Endothelial cell of umbilical vein (primary cell): ENCODE measurements around the gene TOE1. TPM values are rescaled to one million over a fixed set of nuclear protein-coding genes. Genes with fewer than 3 reads are reported as not detected.

Source experiments
- BruUV-seq: library from RNA; stranded (reverse); fragments of 400-500 nt; replicated peaks from 2 replicates; lab custom pipeline; 2021; lab: Mats Ljungman, UMichigan
- CTCF ChIA-PET: fragments of 300-600, 350-600 bp; sonication (Branson Sonifier 250); formaldehyde crosslinking; loops from one replicate; lab custom pipeline; 2021; ENCODE audit warnings: antibody characterized with exemption, inconsistent platforms; lab: Charles Lee
- POLR2A ChIA-PET: fragments of 300-600, 350-600 bp; sonication (Branson Sonifier 250); formaldehyde crosslinking; loops from one replicate; lab custom pipeline; 2021; ENCODE audit warnings: antibody characterized with exemption, inconsistent platforms; lab: Charles Lee
- DNase-seq: peaks from one replicate; pipeline ENCODE4 v3.0.0-alpha.2; 2011; ENCODE audit warnings: low read depth, low spot score
- FAIRE-seq: peaks from 2 replicates; lab custom pipeline; 2011; peaks lifted over from hg19 to GRCh38; lab: Jason Lieb, UNC
- H2AFZ ChIP-seq: 2 replicates; pipeline ENCODE4 v1.6.0; 2012; ENCODE audit warnings: low read depth, low read length, control low read depth, inconsistent platforms
- H3K27ac ChIP-seq: 2 replicates; pipeline ENCODE4 v1.5.1; 2011; ENCODE audit warnings: low read depth, mild to moderate bottlenecking, control low read depth, low read length, moderate library complexity; ENCODE audit not compliant: insufficient read depth
- H3K27me3 ChIP-seq, 2 experiments: 2 replicates each; pipeline versions ENCODE4 v1.6.0 to v1.6.1; 2011; ENCODE audit warnings: low read length in 2 of 2, mixed read lengths in 1 of 2; ENCODE audit not compliant: control insufficient read depth in 2 of 2, insufficient read depth in 2 of 2
- H3K36me3 ChIP-seq, 2 experiments: 2 replicates in 1 of 2; 3 replicates in 1 of 2; pipeline ENCODE4 v1.5.1; 2011; ENCODE audit warnings: low read length in 2 of 2, mild to moderate bottlenecking in 1 of 2, moderate library complexity in 1 of 2; ENCODE audit not compliant: control insufficient read depth in 2 of 2, insufficient read depth in 2 of 2; ENCODE audit errors: extremely low read depth in 1 of 2
- H3K4me1 ChIP-seq: 3 replicates; pipeline ENCODE4 v1.5.1; 2011; ENCODE audit warnings: mild to moderate bottlenecking, low read length; ENCODE audit not compliant: control insufficient read depth, insufficient read depth; ENCODE audit errors: extremely low read depth
- H3K4me2 ChIP-seq: 2 replicates; pipeline ENCODE4 v1.6.1; 2011; ENCODE audit warnings: low read length, control low read depth, mixed read lengths; ENCODE audit not compliant: insufficient read depth
- H3K4me3 ChIP-seq, 3 experiments: fragments of 200-600 bp in 1 of 3; sonication (generic), shearing (Covaris generic) in 1 of 3; replicated peaks in 1 of 3; 2 replicates each; pipeline ENCODE4 v1.5.1; 2011 to 2016; ENCODE audit warnings: control low read depth in 3 of 3, low read length in 3 of 3, mild to moderate bottlenecking in 2 of 3, inconsistent platforms in 1 of 3, low read depth in 1 of 3, moderate library complexity in 1 of 3; ENCODE audit not compliant: insufficient read depth in 1 of 3
- H3K79me2 ChIP-seq: 2 replicates; pipeline ENCODE4 v1.6.0; 2012; ENCODE audit warnings: low read length, inconsistent platforms; ENCODE audit not compliant: control insufficient read depth, insufficient read depth
- H3K9ac ChIP-seq: replicated peaks from 2 replicates; pipeline ENCODE3; 2011; ENCODE audit warnings: low read length, control low read depth; ENCODE audit not compliant: insufficient read depth; ENCODE audit errors: extremely low read depth
- H3K9me1 ChIP-seq: replicated peaks from 3 replicates; pipeline ENCODE4 v1.6.0; 2011; ENCODE audit warnings: mild to moderate bottlenecking, low read length; ENCODE audit not compliant: control insufficient read depth, insufficient read depth; ENCODE audit errors: extremely low read depth
- H3K9me3 ChIP-seq: replicated peaks from 2 replicates; pipeline ENCODE4 v1.5.1; 2012; ENCODE audit warnings: low read length, inconsistent platforms; ENCODE audit not compliant: control insufficient read depth, insufficient read depth
- H4K20me1 ChIP-seq: replicated peaks from 2 replicates; pipeline ENCODE3; 2011; ENCODE audit warnings: mild to moderate bottlenecking, low read length; ENCODE audit not compliant: control insufficient read depth, insufficient read depth; ENCODE audit errors: extremely low read depth
- CTCF ChIP-seq, 2 donors: IDR thresholded peaks; 1 replicate in 1 of 2; 2 replicates in 1 of 2; pipeline ENCODE4 v1.5.1; 2011; ENCODE audit warnings: low read length in 2 of 2, mild to moderate bottlenecking in 2 of 2, moderate library complexity in 2 of 2, control low read depth in 1 of 2, inconsistent platforms in 1 of 2, low read depth in 1 of 2; ENCODE audit not compliant: insufficient read depth in 1 of 2; ENCODE audit errors: extremely low read depth in 1 of 2
- EZH2 ChIP-seq: IDR thresholded peaks from 2 replicates; pipeline ENCODE4 v1.6.1; 2012; ENCODE audit warnings: borderline replicate concordance, low read depth, mild to moderate bottlenecking, moderate library complexity, low read length, inconsistent platforms; ENCODE audit not compliant: severe bottlenecking
- FOS ChIP-seq: IDR thresholded peaks from 2 replicates; pipeline ENCODE4 v1.6.1; 2011; ENCODE audit warnings: mild to moderate bottlenecking, low read length, moderate library complexity, borderline replicate concordance; ENCODE audit not compliant: insufficient read depth
- GATA2 ChIP-seq: IDR thresholded peaks from 2 replicates; pipeline ENCODE4 v1.7.0; 2011; ENCODE audit warnings: low read depth, mild to moderate bottlenecking, moderate library complexity, mixed read lengths, low read length; ENCODE audit not compliant: insufficient read length, insufficient read depth
- JUN ChIP-seq: IDR thresholded peaks from 2 replicates; pipeline ENCODE4 v1.6.1; 2011; ENCODE audit warnings: borderline replicate concordance, low read depth; ENCODE audit not compliant: insufficient read length, insufficient read depth
- MAX ChIP-seq: IDR thresholded peaks from 2 replicates; pipeline ENCODE4 v1.6.1; 2011; ENCODE audit not compliant: insufficient read depth, insufficient read length
- MYC ChIP-seq: IDR thresholded peaks from one replicate; pipeline ENCODE4 v1.6.1; 2011; ENCODE audit warnings: mild to moderate bottlenecking, low read depth, low read length
- dilution Hi-C: fragments of 300-500 bp; cut with MboI; formaldehyde crosslinking; loops from one replicate; pipeline ENCODE4 v1.15.0; 2019; ENCODE audit warnings: low sequenced_read_pairs; ENCODE audit not compliant: extremely low pct_ligation_motif_present
- intact Hi-C: fragments of 100-400 bp; cut with micrococcal nuclease; formaldehyde crosslinking; loops from one replicate; pipeline ENCODE4 v1.10.0; 2022
- polyA plus RNA-seq, 4 experiments: library from polyadenylated mRNA; depleted of rRNA in 3 of 4; stranded (reverse) in 3 of 4; unstranded in 1 of 4; fragments of >200 nt; gene quantifications; 2 replicates each; pipeline versions ENCODE4 v1.2.1 to v1.2.3, GENCODE V29; 2011 to 2012; ENCODE audit warnings: missing spikeins in 1 of 4
- total RNA-seq: library from RNA; stranded (reverse); gene quantifications from 2 replicates; pipeline ENCODE4 v1.2.3, GENCODE V29; 2021

Gene TOE1
- total and polyA plus RNA-seq, 2 donors (not counting 3 experiments of a cell fraction or from before 2014, with no cell fraction given) = 16.3 to 24.9 TPM

DNA sequence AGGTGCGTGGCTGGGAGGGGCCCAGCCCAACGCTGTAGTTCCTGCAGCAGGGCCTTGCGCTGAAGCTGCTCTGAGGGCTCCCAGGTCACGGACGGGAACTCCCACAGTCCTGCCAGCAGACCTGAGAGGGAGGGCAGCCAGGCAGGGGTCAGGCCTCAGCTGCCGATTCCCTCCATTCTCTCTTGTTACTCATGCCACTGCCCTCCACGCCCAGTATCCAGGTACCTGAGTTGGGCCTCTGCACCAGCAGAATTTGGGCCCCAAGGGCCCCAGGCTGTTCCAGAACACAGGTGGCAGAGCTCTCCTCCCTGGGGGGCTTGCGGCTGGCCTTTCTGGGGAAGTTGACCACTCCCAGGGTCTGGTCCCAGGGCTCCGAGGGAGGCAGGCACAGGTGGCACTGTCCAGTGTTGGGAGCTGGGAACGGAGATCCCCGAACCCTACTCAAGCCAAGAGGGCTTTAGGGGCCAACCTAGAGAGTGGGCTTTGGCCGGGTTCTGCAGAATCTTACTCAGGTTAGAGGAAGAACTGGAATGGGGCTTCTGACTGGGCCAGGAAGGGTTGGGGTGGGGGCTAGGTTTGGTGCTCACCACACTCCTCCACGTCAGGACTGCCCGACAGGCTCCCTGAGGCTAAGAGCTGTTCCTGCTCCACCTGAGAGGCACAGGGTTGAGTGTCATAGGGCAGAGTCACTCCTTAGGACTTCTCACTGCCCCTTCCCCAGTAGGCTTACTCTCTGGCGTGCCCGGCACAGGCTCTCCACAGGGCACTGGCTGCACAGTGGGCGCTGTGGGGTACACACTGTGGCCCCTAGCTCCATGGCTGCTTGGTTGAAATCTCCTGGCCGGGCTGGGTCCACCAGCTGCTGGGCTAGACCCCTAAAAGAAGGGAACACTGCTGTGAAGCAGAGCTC is 8.3 kb upstream of the TOE1 start:
- CTCF ChIA-PET = interaction anchor here (0.5 to 1.2 kb wide), 2 partner anchors 28 to 488 kb away, joined by 3 read pairs; no protein-coding TSS in a partner anchor
- H2AFZ ChIP-seq = no peak overlapping the region
- intact Hi-C loops = no loop called here
- dilution Hi-C loops = no loop called here
- no peaks in the 10 kb centered on the region for H3K9me1 ChIP-seq
- no peaks in the 10 kb centered on the region for H3K27me3 ChIP-seq
- no peak overlapping the region for H3K27ac ChIP-seq
- H3K36me3 ChIP-seq = no peaks in the 10 kb centered on the region
- no peaks in the 10 kb centered on the region for H4K20me1 ChIP-seq
- POLR2A ChIA-PET = no interaction called here
- H3K4me1 ChIP-seq = peaks cover 18% of the 10 kb centered on the region
- DNase-seq (no peak), FAIRE-seq (no peak)
- H3K9me3 ChIP-seq = no peaks in the 10 kb centered on the region
- no TSS peak for BruUV-seq
- H3K79me2 ChIP-seq = peaks cover 7% of the 10 kb centered on the region
- H3K4me2 ChIP-seq = no peak overlapping the region
- H3K9ac ChIP-seq = no peak overlapping the region
- H3K4me3 ChIP-seq = no peak overlapping the region
- TF ChIP-seq JUN = no peak
- TF ChIP-seq CTCF (IDR thresholded peaks at IDR 0.05; ENCODE audit: extremely low read depth in 1 of 2, insufficient read depth in 1 of 2, low read depth in 1 of 2, low read length in 2 of 2) = no peak
- TF ChIP-seq GATA2 = no peak
- TF ChIP-seq MYC = no peak
- TF ChIP-seq MAX = no peak
- TF ChIP-seq EZH2 = no peak
- no peak for TF ChIP-seq FOS
